ENCODE data around the gene CMTM1. TPM values are rescaled to one million over a fixed set of nuclear protein-coding genes. Genes with fewer than 3 reads are reported as not detected.

Gene CMTM1
- total RNA-seq, 2 donors from 2014 or later, result 1.6 TPM; not detected in 1

DNA sequence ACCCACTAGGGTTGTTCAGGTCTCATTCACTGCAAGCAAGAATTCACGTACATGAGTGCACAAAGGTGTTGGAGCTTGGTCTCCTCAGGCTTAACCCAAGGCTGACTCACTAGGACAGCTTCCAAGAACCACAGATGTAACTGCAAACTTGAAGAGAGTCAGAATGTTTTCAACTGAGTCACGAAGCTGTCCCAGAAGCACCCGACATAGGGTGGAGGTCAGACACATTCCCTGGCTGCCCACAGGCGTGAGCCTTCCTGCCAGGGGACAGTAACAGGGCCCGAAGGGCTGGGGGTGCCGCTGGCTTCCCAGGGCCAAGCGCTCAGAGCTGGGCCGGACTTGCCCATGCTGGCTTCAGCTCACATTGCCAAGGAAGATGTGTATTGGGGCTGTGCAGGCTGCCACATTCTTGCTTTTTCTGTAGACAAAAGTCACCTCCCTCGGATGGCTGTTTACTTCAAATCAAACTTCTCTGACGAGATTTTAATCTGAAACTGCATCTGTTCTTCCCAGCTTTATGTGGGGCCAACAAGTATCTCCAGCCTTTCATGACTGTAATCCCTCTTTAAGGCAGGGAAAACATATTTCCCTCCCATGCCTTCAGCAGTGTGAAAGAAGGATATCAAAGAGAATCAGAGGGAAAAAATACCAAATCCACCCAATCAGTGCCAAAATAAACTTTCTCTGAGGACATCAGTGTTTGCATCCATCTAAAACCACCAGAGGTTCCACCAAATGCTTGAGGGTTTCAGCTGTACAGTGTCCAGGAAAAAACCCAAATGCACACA lies 52.5 kb downstream of the CMTM1 start:
- peak overlapping the region in 1 of 2 donors; percentile 51 for H3K27ac ChIP-seq
- peaks cover 3% of the 10 kb centered on the region for H3K36me3 ChIP-seq
- no peaks in the 10 kb centered on the region for H3K9me3 ChIP-seq
- peaks cover 0 to 5% of the 10 kb centered on the region in 2 donors for H3K4me1 ChIP-seq
- TF ChIP-seq, protein P1, sequence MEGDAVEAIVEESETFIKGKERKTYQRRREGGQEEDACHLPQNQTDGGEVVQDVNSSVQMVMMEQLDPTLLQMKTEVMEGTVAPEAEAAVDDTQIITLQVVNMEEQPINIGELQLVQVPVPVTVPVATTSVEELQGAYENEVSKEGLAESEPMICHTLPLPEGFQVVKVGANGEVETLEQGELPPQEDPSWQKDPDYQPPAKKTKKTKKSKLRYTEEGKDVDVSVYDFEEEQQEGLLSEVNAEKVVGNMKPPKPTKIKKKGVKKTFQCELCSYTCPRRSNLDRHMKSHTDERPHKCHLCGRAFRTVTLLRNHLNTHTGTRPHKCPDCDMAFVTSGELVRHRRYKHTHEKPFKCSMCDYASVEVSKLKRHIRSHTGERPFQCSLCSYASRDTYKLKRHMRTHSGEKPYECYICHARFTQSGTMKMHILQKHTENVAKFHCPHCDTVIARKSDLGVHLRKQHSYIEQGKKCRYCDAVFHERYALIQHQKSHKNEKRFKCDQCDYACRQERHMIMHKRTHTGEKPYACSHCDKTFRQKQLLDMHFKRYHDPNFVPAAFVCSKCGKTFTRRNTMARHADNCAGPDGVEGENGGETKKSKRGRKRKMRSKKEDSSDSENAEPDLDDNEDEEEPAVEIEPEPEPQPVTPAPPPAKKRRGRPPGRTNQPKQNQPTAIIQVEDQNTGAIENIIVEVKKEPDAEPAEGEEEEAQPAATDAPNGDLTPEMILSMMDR (IDR thresholded peaks at IDR 0.05), result no peak
- no peaks in the 10 kb centered on the region for H3K27me3 ChIP-seq
- H3K4me3 ChIP-seq, result no peak overlapping the region
- no peak for DNase-seq (ENCODE audit: low spot score)

DNA sequence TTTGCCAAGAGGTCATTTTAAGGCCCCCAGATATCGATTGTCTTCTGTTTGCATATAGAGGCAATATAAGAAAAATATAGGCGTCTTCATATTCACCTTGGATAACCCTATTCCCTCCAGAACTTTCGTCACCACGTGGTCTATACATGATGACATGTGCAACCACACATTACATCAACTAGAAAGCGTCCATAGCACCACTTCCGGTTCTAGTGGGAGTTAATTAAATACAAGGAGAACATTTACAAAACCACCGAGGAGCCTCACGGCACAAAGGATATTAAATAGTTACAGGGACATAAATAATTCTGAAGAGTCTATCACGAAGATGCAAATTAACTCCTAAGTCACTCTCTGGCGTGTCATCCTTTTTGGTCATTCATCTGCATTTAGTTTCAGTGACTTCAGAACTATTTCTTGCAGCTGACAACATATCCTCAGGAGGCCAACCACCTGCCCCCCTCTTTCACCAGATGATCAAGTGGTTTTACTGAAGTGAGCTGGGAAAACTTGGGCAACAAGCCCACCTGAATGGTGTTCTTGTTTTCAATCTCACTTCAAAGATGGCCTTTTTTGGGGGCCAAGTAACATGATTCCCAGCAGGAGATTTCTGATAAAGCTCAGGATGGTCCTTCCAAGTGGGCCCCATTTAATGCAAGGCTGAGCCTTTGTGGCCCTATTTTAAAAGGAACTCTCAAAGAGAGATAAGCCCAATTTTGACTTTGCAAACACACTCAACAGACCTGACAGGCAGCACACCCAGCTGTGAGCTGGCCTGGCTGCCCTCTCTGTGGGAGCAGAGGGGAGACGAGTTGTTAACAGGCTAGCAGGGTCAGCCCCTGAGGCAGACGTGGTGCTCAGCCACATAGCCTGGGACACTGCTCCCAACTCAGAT lies 53.5 kb downstream of the CMTM1 start:
- Histone ChIP-seq H3K36me3 (no peaks in the 10 kb centered on the region), H3K27ac (no peak overlapping the region), H3K4me1 (peaks cover 0 to 5% of the 10 kb centered on the region in 2 donors), H3K4me3 (no peak overlapping the region), H3K9me3 (no peaks in the 10 kb centered on the region), H3K27me3 (no peaks in the 10 kb centered on the region)
- TF ChIP-seq, protein P1 (IDR thresholded peaks at IDR 0.05), result no peak
- no peak for DNase-seq (ENCODE audit: low spot score)

DNA sequence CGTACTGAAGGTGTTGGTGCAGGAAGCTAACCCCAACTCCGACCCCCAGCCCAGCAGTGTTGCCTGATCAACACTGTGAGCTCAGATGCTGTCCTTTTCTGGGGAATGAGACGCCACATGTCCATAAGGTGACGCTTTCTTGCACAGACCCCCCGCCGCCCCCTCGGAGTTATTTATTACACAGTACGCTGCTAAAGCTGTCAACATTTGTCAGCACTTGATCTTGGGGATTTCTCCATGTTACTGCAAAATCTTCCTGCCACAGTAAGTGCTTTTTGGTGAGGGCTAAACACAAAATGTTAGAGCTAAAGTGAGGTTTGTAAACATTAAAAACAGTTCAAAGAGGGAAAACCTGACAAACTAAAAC lies 54.2 kb downstream of the CMTM1 start:
- H3K4me3 ChIP-seq, result no peak overlapping the region
- no peaks in the 10 kb centered on the region for H3K27me3 ChIP-seq
- no peaks in the 10 kb centered on the region for H3K36me3 ChIP-seq
- H3K4me1 ChIP-seq, result peaks cover 0 to 5% of the 10 kb centered on the region in 2 donors
- no peaks in the 10 kb centered on the region for H3K9me3 ChIP-seq
- no peak overlapping the region for H3K27ac ChIP-seq
- TF ChIP-seq, protein P1 (IDR thresholded peaks at IDR 0.05), result no peak
- no peak for DNase-seq (ENCODE audit: low spot score)

DNA sequence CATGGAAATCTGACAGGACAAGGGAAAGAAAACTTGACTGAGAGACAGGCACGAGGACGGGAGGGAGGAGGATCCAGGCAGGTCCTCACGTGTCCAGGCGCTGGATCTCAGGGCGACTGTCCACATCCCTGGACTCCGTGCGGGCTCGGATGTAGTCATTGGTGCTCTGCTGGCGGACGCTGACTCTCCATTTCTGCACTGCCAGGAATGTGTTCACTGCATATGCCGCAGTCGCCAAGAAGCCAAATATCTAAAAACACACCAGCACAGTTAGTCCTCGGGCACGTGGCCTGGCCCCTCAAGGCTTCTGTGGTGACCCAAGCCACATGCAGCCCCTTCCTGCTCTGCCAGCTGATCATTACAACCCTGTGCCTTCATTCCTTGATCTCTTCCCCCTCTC lies 55.7 kb downstream of the CMTM1 start:
- H3K9me3 ChIP-seq, result no peaks in the 10 kb centered on the region
- H3K36me3 ChIP-seq, result no peaks in the 10 kb centered on the region
- H3K4me1 ChIP-seq, result peaks cover 0 to 5% of the 10 kb centered on the region in 2 donors
- no peak for DNase-seq (ENCODE audit: low spot score)
- no peak overlapping the region for H3K27ac ChIP-seq
- H3K4me3 ChIP-seq, result no peak overlapping the region
- TF ChIP-seq, protein P1 (IDR thresholded peaks at IDR 0.05), result no peak
- no peaks in the 10 kb centered on the region for H3K27me3 ChIP-seq

DNA sequence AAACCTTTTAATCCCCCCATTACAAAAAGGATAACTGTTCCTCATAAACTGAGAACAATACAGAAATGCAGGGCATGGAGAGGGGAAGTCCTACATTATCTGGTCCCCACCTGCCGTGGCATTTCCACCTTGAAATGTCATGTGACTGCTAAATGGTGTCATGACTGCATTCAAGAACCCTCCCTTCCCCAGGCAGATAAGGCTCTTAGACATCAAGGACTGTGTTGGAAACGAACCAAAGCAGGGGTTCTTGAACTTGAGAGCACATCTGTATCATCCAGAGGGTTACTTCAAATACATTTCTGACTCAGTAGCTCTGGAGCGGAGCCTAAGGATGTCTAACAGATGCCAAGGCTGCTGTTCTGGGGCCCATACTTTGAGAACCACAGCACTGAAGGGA lies 56.6 kb downstream of the CMTM1 start:
- Histone ChIP-seq H3K27me3 (no peaks in the 10 kb centered on the region), H3K27ac (no peak overlapping the region), H3K4me1 (peaks cover 0 to 5% of the 10 kb centered on the region in 2 donors), H3K4me3 (no peak overlapping the region), H3K9me3 (no peaks in the 10 kb centered on the region), H3K36me3 (no peaks in the 10 kb centered on the region)
- TF ChIP-seq, protein P1 (IDR thresholded peaks at IDR 0.05), result no peak
- DNase-seq (ENCODE audit: low spot score), result no peak

Measured in right atrium auricular region (tissue), 2 donors.